KMS-11 (cell line): Measurements from ENCODE around the gene NDOR1.
A peak's percentile ranks its signal among the peaks of the same experiment; 100 is the strongest.

Source experiments
- H2AFZ ChIP-seq: fragments of 200-600 bp; sonication (generic); 2 replicates; pipeline ENCODE4 v1.6.1; 2016; ENCODE audit warnings: antibody characterized with exemption, mixed run types, low read depth
- H3K27ac ChIP-seq: fragments of 200-600 bp; sonication (generic); 2 replicates; pipeline ENCODE4 v1.6.1; 2016; ENCODE audit warnings: mild to moderate bottlenecking, mixed run types
- H3K27me3 ChIP-seq: fragments of 200-600 bp; sonication (generic); 2 replicates; pipeline ENCODE4 v1.6.1; 2017; ENCODE audit warnings: mild to moderate bottlenecking, low read depth, mixed run types, moderate library complexity; ENCODE audit not compliant: insufficient read depth
- H3K36me3 ChIP-seq: fragments of 200-600 bp; sonication (generic); 2 replicates; pipeline ENCODE4 v1.6.1; 2017; ENCODE audit warnings: mild to moderate bottlenecking, mixed run types; ENCODE audit not compliant: insufficient read depth
- H3K4me1 ChIP-seq: fragments of 200-600 bp; sonication (generic); 2 replicates; pipeline ENCODE4 v1.6.1; 2016; ENCODE audit warnings: mild to moderate bottlenecking, low read depth, mixed run types; ENCODE audit not compliant: poor library complexity, severe bottlenecking
- H3K4me2 ChIP-seq: fragments of 200-600 bp; sonication (generic); 2 replicates; pipeline ENCODE4 v1.7.0; 2016; ENCODE audit warnings: mild to moderate bottlenecking, mixed run types
- H3K4me3 ChIP-seq: fragments of 200-600 bp; sonication (generic); IDR thresholded peaks from 2 replicates; pipeline ENCODE4 v1.6.1; 2017; ENCODE audit warnings: low read depth, low read length, mixed read lengths; ENCODE audit not compliant: insufficient read depth
- H3K79me2 ChIP-seq: fragments of 200-600 bp; sonication (generic); 2 replicates; pipeline ENCODE4 v1.6.1; 2016; ENCODE audit warnings: low read depth, mixed run types; ENCODE audit not compliant: insufficient read depth
- H3K9ac ChIP-seq: fragments of 200-600 bp; sonication (generic); 2 replicates; pipeline ENCODE4 v1.6.1; 2016; ENCODE audit warnings: mild to moderate bottlenecking, mixed run types
- H4K20me1 ChIP-seq: fragments of 200-600 bp; sonication (generic); 2 replicates; pipeline ENCODE4 v1.6.1; 2016; ENCODE audit warnings: mild to moderate bottlenecking, mixed run types; ENCODE audit not compliant: insufficient read depth
- CTCF ChIP-seq: fragments of 200-600 bp; sonication (generic); conservative IDR thresholded peaks from 2 replicates; pipeline ENCODE4 v1.6.1; 2017; ENCODE audit warnings: low read depth, mild to moderate bottlenecking, antibody characterized with exemption, low read length, moderate library complexity, mixed read lengths

Gene NDOR1

GRCh38 chr9:137174722-137175293, 30.7 kb upstream of the NDOR1 start:
- no peaks in the 10 kb centered on the region for H3K27me3 ChIP-seq
- no peaks in the 10 kb centered on the region for H3K36me3 ChIP-seq
- no peaks in the 10 kb centered on the region for H3K79me2 ChIP-seq
- no peak overlapping the region for H3K4me2 ChIP-seq
- H4K20me1 ChIP-seq = no peaks in the 10 kb centered on the region
- H3K4me3 ChIP-seq = no peak overlapping the region
- no peak overlapping the region for H3K27ac ChIP-seq
- H3K9ac ChIP-seq = no peak overlapping the region
- no peak overlapping the region for H2AFZ ChIP-seq
- TF ChIP-seq CTCF = no peak
- H3K4me1 ChIP-seq = peaks cover 24% of the 10 kb centered on the region

DNA sequence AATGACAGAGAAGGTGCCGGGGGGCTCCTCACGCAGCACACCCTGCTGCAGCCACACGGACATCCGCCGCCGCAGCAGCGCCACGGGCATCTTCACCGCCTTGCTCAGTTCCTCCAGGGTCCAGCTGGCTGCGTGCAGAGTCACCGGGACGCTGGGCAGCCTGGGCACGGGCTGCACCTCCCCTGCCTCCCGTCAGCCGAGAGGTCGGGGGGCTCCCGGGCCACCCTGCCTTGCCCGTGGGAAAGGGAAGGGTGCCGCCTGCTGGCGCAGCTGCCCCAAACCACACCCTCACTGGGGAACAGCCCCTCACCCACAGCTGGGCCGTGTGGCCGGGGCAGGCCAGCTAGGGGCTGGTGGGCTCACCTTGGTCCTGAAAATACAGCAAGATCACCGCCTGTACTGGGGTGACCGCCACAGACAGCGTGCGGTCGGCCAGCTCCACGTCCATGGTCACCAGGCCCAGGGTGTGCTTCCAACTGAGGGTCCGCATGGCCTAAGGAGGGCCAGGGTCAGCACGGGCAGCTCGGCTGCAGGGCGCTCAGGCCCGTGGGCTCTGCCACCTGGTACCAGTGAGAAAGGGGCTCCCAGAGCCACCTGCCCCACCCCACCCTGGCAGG, 30.0 kb upstream of the NDOR1 start:
- no peaks in the 10 kb centered on the region for H3K79me2 ChIP-seq
- H3K4me3 ChIP-seq = no peak overlapping the region
- H3K27ac ChIP-seq = no peak overlapping the region
- TF ChIP-seq CTCF = 0 out of 2 replicates have a peak, but pooled peaks have one; percentile 6
- H2AFZ ChIP-seq = no peak overlapping the region
- no peaks in the 10 kb centered on the region for H4K20me1 ChIP-seq
- H3K4me2 ChIP-seq = no peak overlapping the region
- no peak overlapping the region for H3K9ac ChIP-seq
- H3K4me1 ChIP-seq = peaks cover 18% of the 10 kb centered on the region
- H3K27me3 ChIP-seq = no peaks in the 10 kb centered on the region
- H3K36me3 ChIP-seq = no peaks in the 10 kb centered on the region

DNA sequence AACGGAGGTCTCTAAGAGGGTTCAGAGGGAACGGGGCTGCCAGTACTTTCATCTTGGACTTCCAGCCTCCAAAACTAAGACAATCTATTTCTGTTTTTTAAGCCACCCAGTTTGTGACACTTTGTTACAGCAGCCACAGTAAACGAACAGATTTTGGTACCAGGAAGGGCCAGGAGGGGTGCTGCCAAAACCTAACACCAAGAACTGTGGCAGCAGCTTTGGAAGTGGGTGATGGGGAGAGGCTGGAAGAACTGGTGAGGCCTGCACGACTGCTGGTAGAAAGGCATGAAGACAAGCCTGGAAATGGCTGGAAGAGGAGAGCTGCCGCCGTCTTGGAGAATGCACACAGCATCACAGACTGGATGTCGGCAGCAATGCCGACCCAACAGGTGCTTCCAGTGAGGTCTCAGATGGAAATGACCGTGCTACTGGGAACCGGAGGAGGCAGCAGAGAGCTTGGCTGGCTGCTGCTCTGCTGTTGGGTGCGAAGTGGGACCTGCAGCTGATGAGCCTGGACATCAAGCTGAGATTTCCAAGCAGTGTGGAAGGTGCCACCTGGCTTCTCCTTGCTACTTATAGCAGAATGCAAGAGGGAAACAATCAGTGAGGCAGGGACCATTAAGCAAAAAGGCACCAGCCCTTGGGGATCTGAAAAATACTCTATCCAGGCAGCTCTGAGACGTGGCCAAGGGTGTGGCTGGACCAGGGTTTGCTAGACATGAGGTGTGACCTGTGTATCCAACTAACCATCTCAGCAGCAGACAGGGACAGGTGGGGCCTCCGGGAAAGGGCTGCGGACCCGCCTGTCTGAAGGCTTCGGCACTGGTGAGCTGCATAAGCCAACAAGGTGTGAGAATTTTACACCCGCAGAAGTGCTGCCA, 29.0 kb upstream of the NDOR1 start:
- Histone ChIP-seq H3K79me2 (no peaks in the 10 kb centered on the region), H3K9ac (no peak overlapping the region), H3K4me1 (peaks cover 9% of the 10 kb centered on the region), H3K4me3 (no peak overlapping the region), H3K4me2 (no peak overlapping the region), H3K36me3 (no peaks in the 10 kb centered on the region), H4K20me1 (no peaks in the 10 kb centered on the region), H3K27ac (no peak overlapping the region), H2AFZ (no peak overlapping the region), H3K27me3 (no peaks in the 10 kb centered on the region)
- TF ChIP-seq CTCF = peak; percentile 68

DNA sequence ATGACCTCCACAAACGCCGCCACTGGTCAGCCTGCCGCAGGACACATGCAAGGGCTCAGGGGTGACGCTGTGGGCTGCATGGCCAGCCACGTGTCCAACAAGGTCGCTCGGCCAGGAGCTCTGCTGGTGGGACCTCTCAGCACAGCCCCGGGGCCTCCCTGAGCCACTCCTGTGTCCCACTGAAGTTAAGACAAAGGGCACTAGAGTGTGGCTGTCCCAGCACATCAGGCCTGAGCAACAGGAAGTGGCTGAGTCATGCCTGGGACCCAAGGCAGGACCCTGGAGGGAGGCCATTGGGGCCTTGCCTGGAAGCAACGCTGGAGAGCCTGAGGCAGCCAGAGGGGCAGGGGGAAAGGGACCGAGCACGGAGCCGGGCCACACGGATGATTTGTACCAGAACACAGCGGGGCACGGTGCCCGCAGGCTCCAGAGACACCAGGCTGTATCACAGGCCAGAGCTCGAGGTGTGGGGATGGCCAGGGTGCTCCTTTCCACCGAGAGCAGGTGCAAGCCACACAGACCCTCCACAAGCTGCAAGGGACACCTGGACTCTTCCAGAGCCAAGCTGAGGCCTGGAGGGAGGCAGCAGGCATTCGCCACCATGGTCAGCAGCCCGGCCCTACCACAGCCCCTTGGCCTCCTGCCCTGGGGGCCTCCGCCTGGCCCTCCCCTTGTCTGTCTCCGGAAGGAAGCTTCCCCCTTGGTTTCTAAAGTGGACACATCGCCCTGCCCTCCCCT, 27.1 kb upstream of the NDOR1 start:
- H2AFZ ChIP-seq = no peak overlapping the region
- TF ChIP-seq CTCF = no peak
- no peak overlapping the region for H3K4me3 ChIP-seq
- no peaks in the 10 kb centered on the region for H3K27me3 ChIP-seq
- H3K79me2 ChIP-seq = no peaks in the 10 kb centered on the region
- H4K20me1 ChIP-seq = no peaks in the 10 kb centered on the region
- H3K36me3 ChIP-seq = no peaks in the 10 kb centered on the region
- peaks cover 4% of the 10 kb centered on the region for H3K4me1 ChIP-seq
- H3K4me2 ChIP-seq = no peak overlapping the region
- H3K27ac ChIP-seq = no peak overlapping the region
- H3K9ac ChIP-seq = no peak overlapping the region
